GM19025 (cell line): ENCODE results near the gene NASP.

Experiments used
- ATAC-seq: cut with Tn5 transposase; IDR thresholded peaks from one replicate; pipeline ENCODE4 v1.9.1; 2021; ENCODE audit warnings: mild to moderate bottlenecking, low read depth, moderate library complexity; ENCODE audit not compliant: unreplicated experiment

Gene NASP

GRCh38 chr1:45666836-45667235 is 83.0 kb downstream of the NASP start:
- ATAC-seq, result no peak

GRCh38 chr1:45667321-45668111 is 83.7 kb downstream of the NASP start:
- no peak for ATAC-seq
